Measurements from ENCODE around the gene BARD1.
"Not testable (repeated sequence)": the region's sequence is repeated elsewhere in the genome, so short reads cannot be mapped to it uniquely, and the experiment has no call there.

The BARD1 gene

DNA sequence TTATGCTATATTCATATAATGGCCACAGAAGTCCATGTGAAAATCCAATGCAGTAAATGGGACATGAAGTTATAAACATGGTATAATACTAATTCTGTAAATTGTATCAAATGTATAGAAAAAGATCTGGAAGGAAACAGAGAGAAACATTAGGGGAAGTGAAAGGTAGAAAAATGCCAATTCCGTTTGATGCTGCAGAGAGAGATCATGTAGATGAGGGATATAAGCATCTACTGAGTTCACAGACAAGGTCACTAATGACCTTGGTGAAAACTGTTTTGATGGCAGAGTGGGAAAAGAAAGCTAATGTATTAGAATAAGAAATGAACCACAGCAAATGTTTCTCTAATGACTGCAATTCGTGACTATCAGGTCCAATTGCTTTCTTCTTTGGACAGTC lies 56.0 kb downstream of the BARD1 start:
- no peak for DNase-seq

DNA sequence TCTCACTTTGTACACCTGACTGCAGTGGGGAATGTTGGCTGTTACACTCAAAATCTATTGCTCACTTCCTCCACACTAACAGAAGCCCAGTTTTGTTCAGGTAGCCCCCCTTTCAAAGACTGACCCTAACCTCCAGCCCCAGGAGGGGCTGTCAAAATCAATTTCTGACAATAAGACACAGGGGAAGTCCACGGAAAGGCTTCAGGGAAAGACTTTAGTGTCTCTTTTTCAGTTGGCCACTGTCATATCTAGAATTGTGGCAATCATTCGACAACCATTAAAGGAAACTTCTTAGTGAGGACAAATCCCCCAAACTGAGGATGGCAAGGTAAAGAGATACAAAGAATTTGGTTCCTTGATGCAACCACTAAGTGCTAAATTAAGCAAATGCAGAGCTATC lies 59.0 kb downstream of the BARD1 start:
- DNase-seq: no peak

DNA sequence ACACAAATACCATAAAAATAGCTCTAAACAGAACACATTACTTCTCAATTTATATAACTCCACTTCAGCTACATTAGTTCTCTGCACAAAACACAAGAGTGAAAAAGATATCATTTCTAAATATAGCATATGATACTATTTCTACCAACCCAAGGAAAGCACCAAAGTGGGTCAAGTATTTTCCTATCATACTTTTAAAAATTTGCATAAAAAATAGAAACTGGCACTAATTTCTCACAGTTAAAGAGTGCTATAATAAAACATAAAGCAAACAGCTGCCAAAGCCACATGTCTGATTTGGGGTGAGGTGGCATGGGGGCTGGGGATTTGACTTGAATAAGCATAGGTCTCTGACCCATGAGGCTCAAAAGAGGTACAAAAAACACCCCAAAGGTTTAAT lies 61.5 kb downstream of the BARD1 start:
- DNase-seq: no peak

DNA sequence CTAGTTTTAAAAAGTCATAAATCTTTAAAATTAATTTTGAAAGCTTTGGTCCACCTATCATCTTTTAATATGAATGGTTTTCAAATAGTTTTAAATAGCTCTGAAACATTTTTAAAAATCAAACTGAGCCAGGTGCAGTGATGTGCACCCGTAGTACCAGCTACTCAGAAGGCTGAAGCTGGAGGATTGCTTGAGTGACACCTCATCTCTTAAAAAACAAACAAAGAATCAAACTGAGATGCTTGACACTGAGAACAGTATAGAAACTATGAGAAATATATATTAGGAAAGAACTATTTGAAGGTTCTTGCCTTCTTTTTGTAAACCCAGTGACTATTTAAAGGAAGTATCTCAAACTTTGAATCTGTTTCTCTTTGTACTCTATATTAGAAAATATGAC lies 67.4 kb downstream of the BARD1 start:
- no peak for DNase-seq

DNA sequence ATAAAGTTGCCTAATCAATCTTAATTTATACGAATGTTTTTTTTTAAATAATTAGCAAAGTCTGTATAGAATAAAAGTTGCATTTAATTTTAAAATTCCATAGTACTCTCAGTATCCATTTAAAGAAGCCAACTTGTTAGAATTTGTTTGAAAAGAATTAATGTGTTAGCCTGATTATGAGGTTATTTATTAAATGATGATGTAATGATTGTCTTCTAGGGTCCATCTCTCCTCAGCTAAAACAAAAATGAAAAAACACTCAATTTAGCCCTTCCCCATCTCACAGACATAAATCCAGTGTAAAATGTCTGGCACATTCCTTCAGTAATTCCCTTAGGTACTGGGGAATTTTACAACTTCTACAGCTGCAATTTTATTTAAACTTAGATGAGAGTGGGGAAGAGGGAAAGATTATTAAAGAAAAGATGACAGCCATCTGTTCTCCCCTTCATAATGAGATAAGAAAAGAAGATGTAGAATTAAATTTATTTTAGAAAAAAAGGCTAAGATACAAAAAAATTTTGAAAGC lies 68.6 kb downstream of the BARD1 start:
- DNase-seq: no peak

DNA sequence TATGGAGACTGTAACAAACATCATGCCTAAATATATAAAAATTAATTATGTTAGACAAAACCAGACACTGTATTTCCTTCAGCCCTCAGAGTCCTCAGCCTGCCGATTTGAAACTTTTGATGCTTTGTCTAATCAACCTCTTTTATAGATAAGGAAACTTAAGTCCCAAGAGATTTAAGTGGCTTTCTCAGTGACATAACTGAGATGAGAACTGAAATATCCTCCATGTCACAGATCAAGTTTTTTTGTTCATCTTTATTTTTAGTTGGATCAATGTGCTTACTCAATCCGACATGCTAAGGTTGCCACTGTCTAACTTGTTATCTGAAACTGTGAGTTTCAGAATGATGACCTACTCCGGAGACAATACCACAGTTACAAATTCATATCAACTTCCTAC lies 72.3 kb downstream of the BARD1 start:
- DNase-seq: no peak

DNA sequence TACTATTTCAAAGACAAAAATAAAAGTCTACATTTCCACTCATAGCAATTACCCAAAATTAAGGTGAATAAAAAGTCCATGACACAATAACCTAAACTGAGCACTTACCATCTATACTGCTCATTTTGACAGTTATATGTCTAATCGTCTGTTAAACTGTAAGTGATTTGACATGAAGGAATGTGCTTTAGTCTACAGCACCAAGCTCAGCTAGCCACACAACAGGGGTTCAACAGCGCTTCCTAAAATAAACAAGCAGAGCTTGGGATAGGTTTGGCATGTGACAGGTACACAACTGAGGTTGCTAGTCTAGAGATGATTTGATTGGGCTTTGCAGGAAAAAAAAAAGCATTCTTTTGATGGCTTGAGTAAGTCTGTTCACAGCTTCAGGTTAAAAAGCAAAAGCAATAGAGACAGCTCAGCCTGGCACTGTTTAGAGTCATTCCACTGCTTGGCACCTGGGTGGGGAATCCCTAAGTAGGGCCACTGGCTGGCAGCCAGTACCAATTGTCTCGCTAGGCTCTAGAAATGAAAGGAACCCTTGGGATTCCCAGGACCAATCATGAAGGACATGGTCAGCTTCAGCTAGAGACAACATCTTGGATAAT lies 78.6 kb downstream of the BARD1 start:
- DNase-seq: no peak

DNA sequence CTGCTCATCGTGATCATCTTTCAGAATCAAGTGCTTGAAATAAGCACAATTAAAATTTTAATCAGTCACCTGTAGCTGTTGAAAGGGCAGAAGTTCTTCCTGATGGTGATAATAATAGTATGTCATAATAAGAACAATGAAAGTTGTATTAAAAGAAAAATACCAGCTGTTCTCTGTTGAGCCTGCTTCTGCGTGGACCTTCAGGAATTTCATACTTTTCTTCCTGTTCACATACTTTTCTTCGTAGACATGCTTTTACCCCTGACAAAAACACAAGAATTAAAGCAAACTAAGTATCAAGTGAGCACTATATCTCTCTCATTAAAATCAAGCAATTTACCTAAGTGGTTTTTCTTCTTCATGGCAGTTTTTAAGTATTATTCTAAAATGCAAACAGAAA lies 79.2 kb downstream of the BARD1 start:
- DNase-seq: no peak

DNA sequence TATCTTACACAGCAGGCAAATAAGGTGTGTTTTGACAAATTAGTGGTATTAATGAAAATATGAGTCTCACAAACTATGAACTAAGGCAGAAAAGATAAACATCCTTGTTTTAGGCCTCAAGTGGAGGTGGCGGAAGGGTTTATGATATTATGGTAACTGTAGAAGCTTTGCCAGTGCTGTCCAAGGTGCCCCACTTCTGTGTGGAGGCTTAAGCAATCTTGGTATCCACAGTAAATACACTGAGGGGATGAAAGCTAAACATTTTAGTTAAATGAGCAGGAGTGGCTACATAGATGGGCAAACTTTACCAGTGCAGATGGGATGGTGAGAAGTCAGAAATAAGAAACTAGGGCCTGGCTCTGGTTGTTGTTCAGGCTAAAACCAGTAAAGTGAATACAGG lies 84.7 kb downstream of the BARD1 start:
- no peak for DNase-seq

DNA sequence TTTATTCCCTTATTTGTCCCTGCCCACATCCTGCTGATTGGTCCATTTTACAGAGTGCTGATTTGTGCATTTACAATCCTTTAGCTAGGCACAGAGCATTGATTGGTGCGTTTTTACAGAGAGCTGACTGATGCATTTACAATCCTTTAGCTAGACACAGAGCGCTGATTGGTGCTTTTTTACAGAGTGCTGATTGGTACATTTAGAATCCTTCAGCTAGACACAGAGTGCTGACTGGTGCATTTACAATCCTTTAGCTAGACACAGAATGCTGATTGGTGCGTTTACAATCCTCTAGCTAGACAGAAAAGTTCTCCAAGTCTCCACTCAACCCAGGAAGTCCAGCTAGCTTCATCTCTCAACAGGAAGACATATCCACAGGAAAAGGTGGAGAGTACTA lies 91.6 kb downstream of the BARD1 start:
- DNase-seq: not testable (repeated sequence)

DNA sequence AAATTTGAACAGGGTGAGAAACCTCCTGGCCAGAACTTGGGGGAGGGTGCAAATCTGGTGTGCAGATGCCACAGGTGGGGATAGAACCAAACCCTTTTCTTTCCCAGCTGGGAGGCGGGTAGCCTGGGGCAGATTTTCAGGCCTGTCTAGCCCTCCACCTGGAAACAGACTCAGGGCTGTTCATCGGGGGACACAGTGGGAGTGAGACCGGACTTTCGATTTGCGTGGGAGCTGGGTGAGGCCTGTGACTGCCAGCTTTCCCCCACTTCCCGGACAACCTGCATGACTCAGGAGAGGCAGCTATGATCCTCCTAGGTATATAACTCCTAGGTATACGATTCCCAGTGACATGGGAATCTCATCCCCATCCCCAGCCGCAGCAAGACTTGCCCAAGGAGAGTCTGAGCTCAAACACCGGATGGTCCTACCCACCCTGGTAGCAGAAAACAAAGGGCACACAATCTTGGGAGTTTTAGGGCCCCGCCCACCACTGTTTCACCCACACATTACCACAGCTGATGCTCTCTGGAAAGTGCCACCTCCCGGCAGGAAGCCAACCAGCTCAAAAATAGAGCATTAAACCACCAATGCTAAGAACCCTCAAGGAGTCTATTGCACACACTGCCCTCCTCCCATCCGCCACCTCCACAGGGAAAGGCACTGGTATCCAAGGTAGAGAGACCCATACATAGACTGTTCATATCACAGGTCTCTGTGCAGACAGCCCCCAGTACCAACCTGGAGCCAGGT lies 92.5 kb downstream of the BARD1 start:
- DNase-seq: no peak

DNA sequence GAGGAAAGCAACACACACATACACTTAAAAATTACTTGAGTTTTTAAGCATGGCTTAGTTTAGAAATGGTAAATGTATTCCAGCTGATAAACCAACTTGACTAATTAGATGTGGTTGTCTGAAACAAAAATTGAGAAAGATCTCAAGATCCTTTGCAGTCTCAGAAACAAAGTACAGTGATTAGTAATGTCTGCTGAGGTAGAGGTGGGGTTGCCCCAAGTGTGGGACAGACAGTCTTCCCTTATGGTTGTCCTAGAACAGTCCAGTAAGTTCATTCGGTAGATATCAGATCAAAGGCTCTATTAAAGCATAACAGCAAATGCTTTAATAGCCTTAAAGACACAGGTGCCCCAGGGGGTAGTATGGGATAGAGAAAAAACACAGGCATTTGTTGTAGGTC lies 94.5 kb downstream of the BARD1 start:
- DNase-seq: no peak

DNA sequence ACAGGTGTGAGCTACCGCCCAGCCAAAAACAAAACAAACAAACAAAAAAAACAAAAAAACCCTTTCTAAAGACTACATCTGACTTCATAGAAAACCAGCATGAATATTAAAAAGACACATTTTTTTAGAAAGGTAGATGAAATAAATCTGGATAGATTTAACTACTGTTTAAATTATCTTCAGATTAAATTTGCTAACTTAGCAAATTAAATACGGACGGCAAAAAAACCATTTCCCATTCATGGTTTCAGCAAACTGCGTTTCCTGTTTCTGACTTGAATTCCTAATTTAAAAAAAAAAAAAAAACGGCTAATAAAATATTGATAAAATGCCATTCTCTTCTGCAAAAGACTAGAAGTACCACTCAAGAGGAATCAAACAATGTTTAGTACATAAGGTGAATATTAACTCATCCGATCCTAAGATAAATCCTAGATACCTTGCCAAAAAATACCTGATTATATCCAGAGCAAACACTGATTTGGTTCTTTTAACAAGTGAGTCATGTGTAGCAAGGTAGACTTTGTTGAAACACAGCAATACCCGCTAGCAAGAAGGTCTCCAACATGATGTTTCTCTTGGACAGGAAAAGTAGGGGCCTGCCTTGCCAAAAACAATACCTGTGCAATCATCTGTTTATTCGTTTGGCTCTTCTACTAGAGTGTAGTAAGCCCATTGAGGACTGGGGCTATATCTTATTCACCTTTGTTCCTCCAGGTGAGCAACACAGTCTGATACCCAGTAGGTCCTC lies 96.2 kb downstream of the BARD1 start:
- DNase-seq: no peak

DNA sequence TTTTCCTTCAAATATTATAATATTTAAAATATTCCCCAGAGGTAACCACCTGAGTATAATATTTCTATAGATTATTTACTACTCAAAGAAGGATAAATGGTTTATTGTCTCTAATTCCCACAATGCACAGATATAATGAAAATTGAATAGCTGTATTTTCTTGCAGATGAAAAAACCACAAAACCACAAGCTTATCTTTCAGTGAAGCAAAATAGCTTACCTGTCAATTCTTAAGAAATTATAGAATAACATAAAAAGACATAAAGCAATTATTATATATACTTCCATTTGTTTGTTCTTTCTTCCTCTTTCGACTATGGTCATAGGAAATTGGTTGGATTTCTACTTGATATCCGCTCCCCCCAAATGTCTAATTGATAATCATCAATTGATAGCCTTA lies 98.8 kb downstream of the BARD1 start:
- DNase-seq: no peak

DNA sequence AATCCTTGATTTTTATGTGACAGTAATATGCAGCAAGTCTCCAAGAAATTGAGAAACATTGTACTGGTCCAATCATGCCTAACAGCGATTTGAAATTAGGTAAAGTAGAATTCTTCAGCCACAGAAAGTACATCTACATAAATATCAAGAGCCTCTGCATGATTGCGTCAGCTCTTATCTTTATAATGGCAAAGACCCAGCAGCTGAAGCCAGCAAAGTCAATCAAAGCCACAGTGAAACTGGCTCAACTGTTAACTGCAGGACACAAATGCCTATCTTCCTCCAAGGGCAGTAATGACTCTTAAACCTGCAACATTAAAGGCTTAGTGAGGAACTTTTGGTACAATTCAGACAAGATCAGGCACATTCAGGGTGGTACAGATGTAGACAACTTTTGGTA lies 102.5 kb downstream of the BARD1 start:
- no peak for DNase-seq

DNA sequence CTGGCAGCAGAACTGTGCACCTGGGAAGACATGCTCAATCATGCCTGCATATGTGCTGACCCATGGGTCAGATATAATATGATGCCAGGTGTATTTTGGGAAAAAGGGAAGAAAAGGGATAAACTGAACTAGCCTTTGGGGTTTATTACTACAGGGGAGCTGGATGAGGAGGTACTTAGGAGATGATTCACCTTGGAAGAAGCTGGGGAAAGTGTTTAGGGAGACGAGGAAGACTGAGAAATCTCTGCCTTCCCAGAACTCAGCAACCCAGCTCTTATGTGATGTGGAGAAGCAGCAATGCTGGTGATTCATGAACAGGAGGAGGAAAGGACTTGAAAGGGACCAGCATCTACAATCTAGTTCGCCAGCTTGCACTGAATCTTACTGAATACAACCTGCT lies 110.2 kb downstream of the BARD1 start:
- no peak for DNase-seq

DNA sequence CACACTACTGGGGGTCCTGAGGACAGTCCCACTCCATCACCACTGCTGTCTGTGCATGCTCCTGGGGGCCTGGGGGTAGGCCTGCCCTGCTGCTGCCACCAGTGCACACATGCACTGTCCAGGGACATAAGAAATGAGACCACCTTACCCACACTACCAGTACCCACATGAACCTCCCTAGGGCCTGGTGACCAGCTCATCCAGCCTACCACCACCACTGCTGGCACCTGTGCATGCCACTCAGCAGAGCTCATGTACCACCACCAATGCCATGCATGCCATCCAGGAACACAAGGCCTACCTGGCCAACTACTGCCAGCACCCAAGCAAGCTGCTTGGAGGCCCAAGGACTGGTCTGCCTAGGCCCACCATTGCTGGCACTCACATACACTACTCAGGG lies 112.8 kb downstream of the BARD1 start:
- DNase-seq: no peak

DNA sequence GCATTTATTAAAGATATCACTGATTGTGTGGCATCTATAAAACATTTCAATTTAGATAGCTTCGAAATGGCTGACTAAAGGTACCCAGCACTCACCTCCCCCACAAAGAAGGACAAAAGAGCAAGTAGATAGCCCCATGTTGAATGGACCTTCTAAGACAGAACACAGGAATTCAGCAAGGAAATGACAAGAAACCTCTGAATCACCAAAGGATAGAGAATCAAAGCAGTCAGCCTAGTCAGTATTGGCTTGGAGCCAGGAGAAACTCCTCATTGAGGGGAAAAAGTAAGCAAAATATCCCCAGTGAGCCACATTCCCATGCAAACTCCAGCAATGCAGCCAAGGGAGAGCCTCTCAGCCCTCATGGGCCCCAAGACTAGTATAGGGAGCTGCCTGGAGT lies 113.7 kb downstream of the BARD1 start:
- DNase-seq: no peak

DNA sequence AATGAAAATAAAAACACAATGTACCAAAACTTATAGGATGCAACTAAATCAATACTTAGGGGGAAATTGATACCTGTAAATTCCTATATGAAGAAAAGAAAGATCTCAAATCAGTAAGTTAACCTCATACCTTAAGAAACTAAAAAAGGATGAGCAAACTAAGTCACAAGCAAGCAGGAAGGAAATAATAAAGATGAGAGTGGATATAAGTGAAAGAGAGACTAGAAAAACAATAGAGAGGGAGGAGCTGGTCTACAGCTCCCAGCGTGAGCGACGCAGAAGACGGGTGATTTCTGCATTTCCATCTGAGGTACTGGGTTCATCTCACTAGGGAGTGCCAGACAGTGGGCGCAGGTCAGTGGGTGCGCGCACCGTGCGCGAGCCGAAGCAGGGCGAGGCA lies 125.9 kb downstream of the BARD1 start:
- DNase-seq: not testable (repeated sequence)

DNA sequence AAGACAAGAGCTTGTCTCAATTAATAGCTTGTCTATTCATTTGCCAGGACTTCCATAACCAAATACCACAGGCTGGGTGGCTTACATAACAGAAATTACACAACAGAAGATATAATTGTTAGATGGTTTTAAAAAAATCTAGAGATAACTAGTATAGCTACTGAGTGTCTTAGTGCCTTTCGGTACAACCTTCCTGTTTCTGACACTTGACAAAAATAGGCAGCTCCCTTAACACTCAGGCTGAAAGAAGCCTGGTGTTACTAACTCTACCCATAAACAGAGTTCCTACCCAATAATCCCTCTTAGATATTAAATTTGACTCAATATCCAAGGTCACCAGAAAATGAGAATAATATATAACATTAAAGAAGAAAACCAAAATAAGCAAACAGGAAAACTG lies 129.7 kb downstream of the BARD1 start:
- no peak for DNase-seq

DNA sequence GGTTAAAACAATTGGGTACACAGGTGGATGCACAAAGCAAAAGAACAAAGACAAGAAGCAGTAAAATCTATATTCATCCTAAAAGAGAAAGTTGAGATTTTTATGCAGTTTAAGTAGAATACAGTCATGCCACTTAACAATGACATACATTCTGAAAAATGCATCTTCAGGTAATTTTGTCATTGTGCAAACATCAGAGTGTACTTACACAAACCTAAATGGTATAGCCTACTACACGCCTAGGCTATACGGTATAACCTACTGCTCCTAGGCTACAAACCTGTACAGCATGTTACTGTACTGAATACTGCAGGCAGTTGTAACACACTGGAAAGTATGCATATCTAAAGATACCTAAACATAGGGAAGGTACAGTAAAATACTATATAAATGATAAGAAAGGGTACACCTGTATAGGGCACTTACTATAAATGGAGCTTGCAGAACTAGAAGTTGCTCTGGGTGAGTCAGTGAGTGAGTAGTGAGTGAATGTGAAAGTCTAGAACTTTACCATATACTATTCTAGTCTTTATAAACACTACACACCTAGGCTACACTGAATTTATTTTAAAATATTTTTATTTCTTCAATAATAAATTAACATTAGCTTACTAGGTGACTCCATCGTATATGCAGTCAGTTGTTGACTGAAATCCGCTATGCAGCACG lies 132.9 kb downstream of the BARD1 start:
- DNase-seq: no peak
